Peyer's patch (tissue), 4 donors: ENCODE results near the gene PPM1L.

Experiments used
- CTCF ChIP-seq, 6 experiments: fragments of 450-650 bp in 4 of 6; fragments of 200-600 bp in 2 of 6; sonication (generic) in 1 of 6; IDR thresholded peaks; one replicate each; pipeline ENCODE4 v1.5.1; 2017 to 2019; ENCODE audit warnings: antibody characterized with exemption in 6 of 6, mild to moderate bottlenecking in 3 of 6, moderate library complexity in 1 of 6
- POLR2A ChIP-seq, 2 donors: fragments of 450-650 bp; IDR thresholded peaks; one replicate each; pipeline ENCODE4 v1.5.1; 2017; ENCODE audit warnings: antibody characterized with exemption in 2 of 2, mild to moderate bottlenecking in 2 of 2, moderate library complexity in 2 of 2

DNA sequence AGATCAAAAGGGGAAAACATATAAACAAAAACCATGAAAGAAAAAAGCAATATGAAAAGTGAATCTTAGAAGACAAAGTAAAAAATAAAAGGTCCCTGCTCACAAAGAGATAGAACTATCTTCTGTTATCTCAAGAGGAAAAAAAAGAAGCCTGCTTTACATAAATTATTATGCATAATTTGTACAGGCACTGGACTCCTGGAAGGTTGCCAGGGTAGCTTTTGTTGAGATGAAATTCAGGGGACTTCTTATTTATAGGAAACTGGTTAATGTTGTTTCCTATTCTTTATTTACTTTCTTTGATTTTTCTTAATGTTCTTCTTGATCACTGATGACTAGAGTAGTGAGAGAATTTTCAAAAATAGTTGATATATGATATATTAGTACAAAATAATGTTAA is 66.9 kb downstream of the PPM1L start:
- no peak for TF ChIP-seq CTCF (IDR thresholded peaks at IDR 0.05)
- TF ChIP-seq POLR2A (IDR thresholded peaks at IDR 0.05): no peak
